ENCODE data around the gene GOLGA5.
"Not testable (repeated sequence)": the region's sequence is repeated elsewhere in the genome, so short reads cannot be mapped to it uniquely, and the experiment has no call there.

GOLGA5 gene

DNA sequence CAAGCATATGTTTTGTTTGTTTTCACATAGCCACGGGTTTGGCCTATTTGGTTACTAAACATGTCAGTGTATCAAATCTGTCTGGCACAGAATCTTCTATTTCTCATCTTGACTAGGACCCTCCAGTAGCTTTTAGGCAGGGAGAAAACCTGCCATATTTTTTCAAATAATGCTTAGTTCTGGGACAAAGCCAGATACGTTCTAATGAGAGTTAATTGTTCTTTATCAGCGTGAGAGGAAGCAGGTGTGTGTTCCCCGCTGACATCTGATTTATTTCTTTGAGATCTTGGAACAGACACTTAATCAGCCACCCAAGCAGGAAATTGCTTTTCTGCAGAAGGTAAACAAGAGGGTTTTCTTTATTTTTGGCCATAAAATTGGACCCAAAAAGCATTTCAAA, 54.8 kb downstream of the GOLGA5 start:
- DNase-seq (ENCODE audit: low read depth) = no peak
- TF ChIP-seq, protein P1, sequence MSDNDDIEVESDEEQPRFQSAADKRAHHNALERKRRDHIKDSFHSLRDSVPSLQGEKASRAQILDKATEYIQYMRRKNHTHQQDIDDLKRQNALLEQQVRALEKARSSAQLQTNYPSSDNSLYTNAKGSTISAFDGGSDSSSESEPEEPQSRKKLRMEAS (IDR thresholded peaks at IDR 0.05; ENCODE audit: low read depth, low read length) = no peak
- TF ChIP-seq, protein P2, sequence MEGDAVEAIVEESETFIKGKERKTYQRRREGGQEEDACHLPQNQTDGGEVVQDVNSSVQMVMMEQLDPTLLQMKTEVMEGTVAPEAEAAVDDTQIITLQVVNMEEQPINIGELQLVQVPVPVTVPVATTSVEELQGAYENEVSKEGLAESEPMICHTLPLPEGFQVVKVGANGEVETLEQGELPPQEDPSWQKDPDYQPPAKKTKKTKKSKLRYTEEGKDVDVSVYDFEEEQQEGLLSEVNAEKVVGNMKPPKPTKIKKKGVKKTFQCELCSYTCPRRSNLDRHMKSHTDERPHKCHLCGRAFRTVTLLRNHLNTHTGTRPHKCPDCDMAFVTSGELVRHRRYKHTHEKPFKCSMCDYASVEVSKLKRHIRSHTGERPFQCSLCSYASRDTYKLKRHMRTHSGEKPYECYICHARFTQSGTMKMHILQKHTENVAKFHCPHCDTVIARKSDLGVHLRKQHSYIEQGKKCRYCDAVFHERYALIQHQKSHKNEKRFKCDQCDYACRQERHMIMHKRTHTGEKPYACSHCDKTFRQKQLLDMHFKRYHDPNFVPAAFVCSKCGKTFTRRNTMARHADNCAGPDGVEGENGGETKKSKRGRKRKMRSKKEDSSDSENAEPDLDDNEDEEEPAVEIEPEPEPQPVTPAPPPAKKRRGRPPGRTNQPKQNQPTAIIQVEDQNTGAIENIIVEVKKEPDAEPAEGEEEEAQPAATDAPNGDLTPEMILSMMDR (IDR thresholded peaks at IDR 0.05; ENCODE audit: low read depth, low read length) = no peak
- TF ChIP-seq MYC (IDR thresholded peaks at IDR 0.05; ENCODE audit: low read depth, low read length) = no peak
- TF ChIP-seq POLR2A (IDR thresholded peaks at IDR 0.05; ENCODE audit: extremely low read depth, insufficient read length) = no peak
- no peak overlapping the region for H3K4me3 ChIP-seq (ENCODE audit: low read depth, low read length)

DNA sequence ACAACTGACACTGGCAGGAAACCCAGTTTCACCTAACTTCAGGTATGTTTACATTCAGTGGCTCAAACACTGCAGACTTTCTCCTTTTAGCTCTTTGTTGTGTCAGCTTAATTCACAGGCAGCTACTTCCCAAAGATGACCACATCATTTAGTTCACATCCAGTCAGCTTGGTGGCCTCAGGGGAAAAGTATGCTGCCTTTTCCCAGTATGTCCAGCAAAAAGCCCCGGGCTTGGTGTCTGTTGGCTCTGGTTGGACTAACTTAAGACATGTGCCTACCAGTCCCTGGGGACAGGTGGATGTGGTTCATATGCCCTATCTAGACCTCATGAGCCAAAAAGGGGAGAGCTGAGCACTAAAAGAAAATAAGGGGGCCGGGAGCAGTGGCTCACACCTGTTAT, 56.4 kb downstream of the GOLGA5 start:
- DNase-seq (ENCODE audit: low read depth) = no peak
- TF ChIP-seq MYC (IDR thresholded peaks at IDR 0.05; ENCODE audit: low read depth, low read length) (no peak), POLR2A (IDR thresholded peaks at IDR 0.05; ENCODE audit: extremely low read depth, insufficient read length) (no peak)
- TF ChIP-seq, protein P2 (IDR thresholded peaks at IDR 0.05; ENCODE audit: low read depth, low read length) = no peak
- TF ChIP-seq, protein P1 (IDR thresholded peaks at IDR 0.05; ENCODE audit: low read depth, low read length) = no peak
- no peak overlapping the region for H3K4me3 ChIP-seq (ENCODE audit: low read depth, low read length)

DNA sequence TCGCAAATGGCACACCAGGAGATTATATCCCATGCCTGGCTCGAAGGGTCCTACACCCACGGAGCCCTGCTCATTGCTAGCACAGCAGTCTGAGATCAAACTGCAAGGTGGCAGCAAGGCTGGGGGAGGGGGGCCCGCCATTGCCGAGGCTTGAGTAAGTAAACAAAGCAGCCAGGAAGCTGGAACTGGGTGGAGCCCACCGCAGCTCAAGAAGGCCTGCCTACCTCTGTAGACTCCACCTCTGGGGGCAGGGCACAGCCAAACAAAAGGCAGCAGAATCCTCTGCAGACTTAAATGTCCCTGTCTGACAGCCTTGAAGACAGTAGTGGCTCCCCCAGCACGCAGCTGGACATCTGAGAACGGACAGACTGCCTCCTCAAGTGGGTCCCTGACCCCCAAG, 59.0 kb downstream of the GOLGA5 start:
- DNase-seq (ENCODE audit: low read depth); H3K4me3 ChIP-seq (ENCODE audit: low read depth, low read length): not testable (repeated sequence)

DNA sequence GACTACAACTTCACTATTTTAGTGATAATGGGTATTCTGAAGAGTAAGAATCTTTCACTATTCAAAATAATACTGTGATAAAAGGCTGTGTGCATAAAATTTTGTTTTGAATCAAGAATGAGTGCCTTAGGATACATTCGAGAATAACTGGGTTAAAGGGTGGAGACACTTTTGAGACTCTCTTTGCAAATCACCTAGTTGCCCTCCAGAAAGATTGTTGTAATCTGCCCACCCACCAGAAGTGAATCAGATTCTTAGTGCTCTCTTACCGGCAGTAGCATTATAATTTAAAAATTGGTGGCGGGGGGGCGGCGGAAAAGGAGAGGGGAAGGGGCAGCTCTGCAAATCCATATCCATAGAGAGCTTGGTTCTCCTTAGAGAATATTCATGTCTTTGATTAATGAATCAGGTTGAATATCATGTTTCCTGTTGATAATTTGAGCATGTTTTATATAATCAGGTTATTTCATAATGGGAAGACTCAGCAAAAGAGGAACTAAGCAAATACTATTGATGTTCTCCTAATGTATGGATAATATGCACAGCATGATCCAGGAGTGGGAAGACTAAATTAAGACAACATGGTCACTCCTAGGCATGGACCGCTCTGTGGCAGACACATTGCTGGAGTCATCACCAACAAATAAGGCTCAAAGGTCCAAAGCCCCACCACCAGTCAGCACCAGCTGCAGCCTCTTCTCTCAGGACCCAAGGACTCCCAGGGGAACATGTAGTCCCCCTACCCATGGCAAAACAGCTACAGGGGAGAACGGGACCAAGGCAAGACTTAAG, 66.1 kb downstream of the GOLGA5 start:
- no peak overlapping the region for H3K4me3 ChIP-seq (ENCODE audit: low read depth, low read length)
- no peak for TF ChIP-seq MYC (IDR thresholded peaks at IDR 0.05; ENCODE audit: low read depth, low read length)
- TF ChIP-seq, protein P1 (IDR thresholded peaks at IDR 0.05; ENCODE audit: low read depth, low read length) = no peak
- no peak for TF ChIP-seq POLR2A (IDR thresholded peaks at IDR 0.05; ENCODE audit: extremely low read depth, insufficient read length)
- DNase-seq (ENCODE audit: low read depth) = no peak

DNA sequence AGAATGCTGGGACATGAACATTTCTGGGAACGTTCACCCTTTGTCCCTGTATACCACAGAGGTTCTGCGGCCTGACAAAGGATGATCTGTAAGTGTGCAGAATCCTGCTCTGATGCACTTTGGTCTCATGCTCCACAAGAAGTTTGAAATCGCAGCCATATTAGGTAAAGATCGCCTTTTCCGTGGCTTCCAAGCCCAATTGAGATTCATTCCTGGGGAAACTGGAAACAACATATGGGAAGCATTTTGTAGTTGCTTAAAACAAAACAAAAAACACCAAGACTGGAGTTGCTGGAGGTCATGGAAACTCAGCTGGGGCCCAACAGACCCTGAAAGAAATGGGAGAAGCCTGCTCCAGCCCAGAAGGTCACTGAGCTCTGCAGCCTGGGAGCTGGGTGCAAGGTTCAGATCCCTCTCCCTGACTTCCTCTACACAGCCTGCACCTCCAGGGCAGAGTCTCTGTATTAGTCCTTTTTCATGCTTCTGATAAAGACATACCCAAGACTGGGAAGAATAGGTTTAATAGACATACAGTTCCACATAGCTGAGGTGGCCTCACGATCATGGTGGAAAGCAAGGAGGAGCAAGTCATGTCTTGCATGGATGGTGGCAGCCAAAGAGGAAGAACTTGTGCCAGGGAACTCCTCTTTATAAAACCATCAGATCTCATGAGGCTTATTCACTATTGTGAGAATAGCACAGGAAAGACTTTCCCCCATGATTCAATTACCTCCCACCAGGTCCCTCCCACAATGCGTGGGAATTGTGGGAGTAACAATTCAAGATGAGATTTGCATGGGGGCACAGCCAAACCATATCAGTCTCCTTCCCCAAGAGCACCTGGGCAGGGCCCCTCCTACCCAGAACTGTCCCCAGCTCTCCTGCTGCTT, 68.0 kb downstream of the GOLGA5 start:
- TF ChIP-seq MYC (IDR thresholded peaks at IDR 0.05; ENCODE audit: low read depth, low read length) (no peak), POLR2A (IDR thresholded peaks at IDR 0.05; ENCODE audit: extremely low read depth, insufficient read length) (no peak)
- TF ChIP-seq, protein P1 (IDR thresholded peaks at IDR 0.05; ENCODE audit: low read depth, low read length) = no peak
- TF ChIP-seq, protein P2 (IDR thresholded peaks at IDR 0.05; ENCODE audit: low read depth, low read length) = no peak
- no peak overlapping the region for H3K4me3 ChIP-seq (ENCODE audit: low read depth, low read length)
- DNase-seq (ENCODE audit: low read depth) = no peak

DNA sequence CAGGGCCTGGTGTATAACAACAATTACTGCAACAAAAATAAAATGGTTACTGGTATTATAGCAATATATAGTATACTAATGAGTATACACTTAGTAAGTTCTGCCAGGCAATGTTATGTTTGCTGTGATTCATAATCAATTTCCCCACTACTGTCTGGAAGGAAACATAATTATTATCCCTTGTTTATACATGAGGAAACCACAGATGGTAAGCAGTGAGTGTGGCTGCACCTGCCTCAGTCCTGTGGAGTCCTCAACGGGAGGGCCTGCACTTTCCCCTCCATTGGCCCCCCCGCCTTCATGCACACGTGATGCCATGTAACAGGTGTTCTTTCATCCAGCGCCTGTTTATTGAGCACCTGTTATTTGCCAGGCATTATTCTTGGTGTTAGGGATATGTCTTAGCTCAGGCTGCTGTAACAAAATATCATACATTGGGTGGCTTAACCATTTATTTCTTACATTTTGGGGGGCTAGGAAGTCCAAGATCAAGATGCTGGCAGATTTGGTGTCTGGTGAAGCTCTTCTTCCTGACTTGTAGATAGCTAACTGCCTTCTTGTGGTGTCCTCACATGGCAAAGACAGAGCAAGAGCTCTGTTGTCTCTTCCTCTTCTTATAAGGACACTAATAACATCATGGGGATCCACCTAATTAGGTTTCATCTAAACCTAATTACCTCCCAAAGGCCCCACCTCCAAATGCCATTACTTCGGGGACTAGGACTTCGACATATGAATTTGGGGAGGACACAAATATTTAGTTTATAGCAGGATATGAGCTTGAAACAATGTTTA, 69.4 kb downstream of the GOLGA5 start:
- no peak overlapping the region for H3K4me3 ChIP-seq (ENCODE audit: low read depth, low read length)
- no peak for DNase-seq (ENCODE audit: low read depth)
- no peak for TF ChIP-seq MYC (IDR thresholded peaks at IDR 0.05; ENCODE audit: low read depth, low read length)

DNA sequence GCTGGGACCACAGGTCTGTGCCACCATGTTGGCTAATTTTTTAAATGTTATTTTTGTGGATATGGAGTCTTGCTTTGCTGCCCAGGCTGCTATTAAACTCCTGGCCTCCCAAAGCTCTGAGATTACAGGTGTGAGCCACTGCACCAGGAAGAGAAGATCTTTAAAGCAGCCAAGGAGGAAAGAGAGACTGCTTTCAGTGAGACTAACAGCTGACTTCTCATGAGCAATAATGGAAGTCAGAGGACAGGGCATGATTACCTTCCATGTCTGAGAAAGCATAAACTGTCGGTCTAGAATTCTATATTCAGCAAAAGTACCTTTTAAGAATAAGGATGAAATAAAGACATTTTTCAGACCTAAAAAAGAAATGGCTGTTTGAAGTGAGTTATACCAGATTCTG, 71.6 kb downstream of the GOLGA5 start:
- H3K4me3 ChIP-seq (ENCODE audit: low read depth, low read length) = no peak overlapping the region
- DNase-seq (ENCODE audit: low read depth) = no peak
- no peak for TF ChIP-seq POLR2A (IDR thresholded peaks at IDR 0.05; ENCODE audit: extremely low read depth, insufficient read length)
- TF ChIP-seq, protein P1 (IDR thresholded peaks at IDR 0.05; ENCODE audit: low read depth, low read length) = no peak
- TF ChIP-seq, protein P2 (IDR thresholded peaks at IDR 0.05; ENCODE audit: low read depth, low read length) = no peak
- TF ChIP-seq MYC (IDR thresholded peaks at IDR 0.05; ENCODE audit: low read depth, low read length) = no peak
